Liver (tissue), 9 donors: ENCODE results near the gene TECTB. TPM values are rescaled to one million over a fixed set of nuclear protein-coding genes. Genes with fewer than 3 reads are reported as not detected.

Source experiments
- DNase-seq: peaks from one replicate; pipeline ENCODE4 v3.0.0-alpha.2; 2017; ENCODE audit warnings: low spot score
- H3K27ac ChIP-seq, 2 donors: one replicate each; pipeline ENCODE4 v1.7.0; 2013; ENCODE audit warnings: inconsistent platforms in 2 of 2, low read length in 2 of 2, control low read depth in 1 of 2, low read depth in 1 of 2, mild to moderate bottlenecking in 1 of 2
- H3K27me3 ChIP-seq, 4 donors: one replicate each; pipeline versions ENCODE4 v1.6.1 to v1.7.0; 2013; ENCODE audit warnings: low read length in 3 of 4, inconsistent platforms in 1 of 4, mild to moderate bottlenecking in 1 of 4, moderate library complexity in 1 of 4; ENCODE audit not compliant: control insufficient read depth in 4 of 4, insufficient read depth in 4 of 4
- H3K36me3 ChIP-seq, 4 donors: one replicate each; pipeline versions ENCODE4 v1.6.1 to v1.7.0; 2013; ENCODE audit warnings: low read length in 3 of 4, mild to moderate bottlenecking in 3 of 4, low read depth in 1 of 4, moderate library complexity in 1 of 4; ENCODE audit not compliant: control insufficient read depth in 4 of 4, insufficient read depth in 3 of 4
- H3K4me1 ChIP-seq, 4 donors: one replicate each; pipeline versions ENCODE4 v1.6.1 to v1.7.0; 2013; ENCODE audit warnings: low read length in 3 of 4, mild to moderate bottlenecking in 3 of 4, moderate library complexity in 1 of 4; ENCODE audit not compliant: control insufficient read depth in 4 of 4, insufficient read depth in 4 of 4
- H3K4me3 ChIP-seq, 3 donors: one replicate each; pipeline versions ENCODE4 v1.6.1 to v1.7.0; 2013; ENCODE audit warnings: low read length in 3 of 3, control low read depth in 1 of 3, low read depth in 1 of 3, mild to moderate bottlenecking in 1 of 3
- H3K9ac ChIP-seq, 2 donors: one replicate each; pipeline ENCODE4 v1.7.0; 2013; ENCODE audit warnings: low read length in 2 of 2, mild to moderate bottlenecking in 2 of 2, moderate library complexity in 2 of 2, control low read depth in 1 of 2, low read depth in 1 of 2
- H3K9me3 ChIP-seq, 4 donors: one replicate each; pipeline versions ENCODE4 v1.6.1 to v1.7.0; 2013; ENCODE audit warnings: low read length in 3 of 4; ENCODE audit not compliant: control insufficient read depth in 4 of 4
- EGR1 ChIP-seq, 2 donors: IDR thresholded peaks; 2 replicates each; pipeline ENCODE4 v1.6.1; 2016 to 2018; ENCODE audit warnings: antibody characterized with exemption in 2 of 2, low read depth in 2 of 2
- FOXA1 ChIP-seq: IDR thresholded peaks from 2 replicates; pipeline ENCODE4 v1.6.1; 2016; ENCODE audit warnings: antibody characterized with exemption
- FOXA2 ChIP-seq: IDR thresholded peaks from 2 replicates; pipeline ENCODE4 v1.6.1; 2016; ENCODE audit warnings: antibody characterized with exemption
- GABPA ChIP-seq, 2 donors: IDR thresholded peaks in 1 of 2; conservative IDR thresholded peaks in 1 of 2; 2 replicates each; pipeline ENCODE4 v1.6.1; 2016; ENCODE audit warnings: antibody characterized with exemption in 2 of 2, mild to moderate bottlenecking in 1 of 2, moderate library complexity in 1 of 2
- HNF4A ChIP-seq, 2 donors: conservative IDR thresholded peaks; 2 replicates each; pipeline ENCODE4 v1.6.1; 2016; ENCODE audit warnings: antibody characterized with exemption in 2 of 2, mild to moderate bottlenecking in 2 of 2
- HNF4G ChIP-seq: IDR thresholded peaks from 2 replicates; pipeline ENCODE4 v1.6.1; 2016; ENCODE audit warnings: antibody characterized with exemption
- JUND ChIP-seq, 2 donors: IDR thresholded peaks; 2 replicates each; pipeline ENCODE4 v1.6.1; 2016; ENCODE audit warnings: antibody characterized with exemption in 2 of 2
- RAD21 ChIP-seq, 2 donors: IDR thresholded peaks; 2 replicates each; pipeline ENCODE4 v1.6.1; 2016; ENCODE audit warnings: antibody characterized with exemption in 2 of 2, mild to moderate bottlenecking in 2 of 2
- RXRA ChIP-seq, 2 donors: IDR thresholded peaks; 2 replicates each; pipeline ENCODE4 v1.6.1; 2017 to 2018; ENCODE audit warnings: antibody characterized with exemption in 2 of 2, mild to moderate bottlenecking in 1 of 2
- SP1 ChIP-seq: IDR thresholded peaks from 2 replicates; pipeline ENCODE4 v1.6.1; 2018; ENCODE audit warnings: antibody characterized with exemption, mild to moderate bottlenecking
- TAF1 ChIP-seq: conservative IDR thresholded peaks from 2 replicates; pipeline ENCODE4 v1.6.1; 2016; ENCODE audit warnings: antibody characterized with exemption, mild to moderate bottlenecking
- YY1 ChIP-seq: IDR thresholded peaks from 2 replicates; pipeline ENCODE4 v1.6.1; 2016; ENCODE audit warnings: antibody characterized with exemption, mild to moderate bottlenecking
- whole genome bisulfite sequencing: extraction: QIAGEN DNeasy Blood & Tissue Kit; methylation state at CpG from one replicate; pipeline ENCODE4 v1.1.7; 2013; 5-methylcytosine and 5-hydroxymethylcytosine counted together
- polyA plus RNA-seq, 2 donors: library from polyadenylated mRNA; stranded (reverse) in 1 of 2; unstranded in 1 of 2; fragments of 200-250 nt in 1 of 2; fragments of >200 nt in 1 of 2; fragmentation: Nextera tagmentation in 1 of 2; extraction: Ambion mirVana in 1 of 2; gene quantifications; one replicate each; pipeline versions ENCODE4 v1.2.1 to v1.2.3, GENCODE V29; 2013 to 2015
- total RNA-seq, 2 donors: library from RNA; depleted of rRNA; stranded (reverse); fragments of >200 nt; gene quantifications; one replicate each; pipeline ENCODE4 v1.2.3, GENCODE V29; 2014
- TF ChIP-seq, protein P1 (sequence below): IDR thresholded peaks from 2 replicates; pipeline ENCODE4 v1.6.1; 2016; ENCODE audit warnings: antibody characterized with exemption, mild to moderate bottlenecking
- TF ChIP-seq, protein P2 (sequence below): IDR thresholded peaks from 2 replicates; pipeline ENCODE4 v1.6.1; 2016; ENCODE audit warnings: antibody characterized with exemption
- TF ChIP-seq, protein P3 (sequence below): fragments of 150-350 bp; IDR thresholded peaks from 2 replicates; pipeline ENCODE4 v1.5.1; 2017; ENCODE audit warnings: improper control_type of control experiment, low read depth, low read length; ENCODE audit not compliant: missing input control
- TF ChIP-seq, protein P4 (sequence below): IDR thresholded peaks from 2 replicates; pipeline ENCODE4 v1.6.1; 2016; ENCODE audit warnings: antibody characterized with exemption
- TF ChIP-seq, protein P5 (sequence below): IDR thresholded peaks from 2 replicates; pipeline ENCODE4 v1.6.1; 2016; ENCODE audit warnings: antibody characterized with exemption
- donor health status: healthy.
- donor health status: healthy.
- donor health status: healthy.
- donor health status: healthy.
- donor health status: healthy.

TECTB gene
- total and polyA plus RNA-seq, 4 donors, result 0.05 to 0.44 (median 0.08) TPM

DNA sequence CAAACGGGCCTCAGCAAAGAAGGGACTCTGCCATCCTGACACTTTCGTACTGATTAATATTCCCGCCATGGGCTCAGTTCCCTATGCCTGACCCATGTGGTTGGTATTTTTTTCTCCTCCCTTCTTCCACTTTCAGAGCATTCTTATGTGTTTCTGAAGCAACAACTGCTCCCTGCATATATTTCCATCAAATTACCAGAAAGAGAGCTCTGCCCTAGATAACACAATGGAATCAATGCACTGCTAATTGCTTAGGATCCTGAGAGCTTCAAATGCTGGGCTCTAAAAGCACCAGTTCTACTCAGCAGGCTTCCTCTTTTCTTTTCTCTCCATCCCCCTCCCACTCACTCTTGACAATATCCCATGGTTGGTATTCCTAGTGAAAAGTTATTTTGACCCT is 5.3 kb downstream of the TECTB start:
- Histone ChIP-seq H3K4me1 (peaks cover 0 to 4% (median 1%) of the 10 kb centered on the region in 4 donors), H3K27ac (no peak overlapping the region), H3K36me3 (no peaks in the 10 kb centered on the region), H3K27me3 (no peaks in the 10 kb centered on the region), H3K9me3 (no peaks in the 10 kb centered on the region), H3K9ac (no peak overlapping the region), H3K4me3 (no peak overlapping the region)
- DNase-seq, result no peak
- TF ChIP-seq HNF4G (no peak), FOXA1 (no peak), EGR1 (IDR thresholded peaks at IDR 0.05; ENCODE audit: low read depth in 2 of 2) (no peak)
- TF ChIP-seq, protein P1, sequence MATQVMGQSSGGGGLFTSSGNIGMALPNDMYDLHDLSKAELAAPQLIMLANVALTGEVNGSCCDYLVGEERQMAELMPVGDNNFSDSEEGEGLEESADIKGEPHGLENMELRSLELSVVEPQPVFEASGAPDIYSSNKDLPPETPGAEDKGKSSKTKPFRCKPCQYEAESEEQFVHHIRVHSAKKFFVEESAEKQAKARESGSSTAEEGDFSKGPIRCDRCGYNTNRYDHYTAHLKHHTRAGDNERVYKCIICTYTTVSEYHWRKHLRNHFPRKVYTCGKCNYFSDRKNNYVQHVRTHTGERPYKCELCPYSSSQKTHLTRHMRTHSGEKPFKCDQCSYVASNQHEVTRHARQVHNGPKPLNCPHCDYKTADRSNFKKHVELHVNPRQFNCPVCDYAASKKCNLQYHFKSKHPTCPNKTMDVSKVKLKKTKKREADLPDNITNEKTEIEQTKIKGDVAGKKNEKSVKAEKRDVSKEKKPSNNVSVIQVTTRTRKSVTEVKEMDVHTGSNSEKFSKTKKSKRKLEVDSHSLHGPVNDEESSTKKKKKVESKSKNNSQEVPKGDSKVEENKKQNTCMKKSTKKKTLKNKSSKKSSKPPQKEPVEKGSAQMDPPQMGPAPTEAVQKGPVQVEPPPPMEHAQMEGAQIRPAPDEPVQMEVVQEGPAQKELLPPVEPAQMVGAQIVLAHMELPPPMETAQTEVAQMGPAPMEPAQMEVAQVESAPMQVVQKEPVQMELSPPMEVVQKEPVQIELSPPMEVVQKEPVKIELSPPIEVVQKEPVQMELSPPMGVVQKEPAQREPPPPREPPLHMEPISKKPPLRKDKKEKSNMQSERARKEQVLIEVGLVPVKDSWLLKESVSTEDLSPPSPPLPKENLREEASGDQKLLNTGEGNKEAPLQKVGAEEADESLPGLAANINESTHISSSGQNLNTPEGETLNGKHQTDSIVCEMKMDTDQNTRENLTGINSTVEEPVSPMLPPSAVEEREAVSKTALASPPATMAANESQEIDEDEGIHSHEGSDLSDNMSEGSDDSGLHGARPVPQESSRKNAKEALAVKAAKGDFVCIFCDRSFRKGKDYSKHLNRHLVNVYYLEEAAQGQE, result no peak
- TF ChIP-seq, protein P2, sequence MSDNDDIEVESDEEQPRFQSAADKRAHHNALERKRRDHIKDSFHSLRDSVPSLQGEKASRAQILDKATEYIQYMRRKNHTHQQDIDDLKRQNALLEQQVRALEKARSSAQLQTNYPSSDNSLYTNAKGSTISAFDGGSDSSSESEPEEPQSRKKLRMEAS, result no peak
- TF ChIP-seq, protein P3, sequence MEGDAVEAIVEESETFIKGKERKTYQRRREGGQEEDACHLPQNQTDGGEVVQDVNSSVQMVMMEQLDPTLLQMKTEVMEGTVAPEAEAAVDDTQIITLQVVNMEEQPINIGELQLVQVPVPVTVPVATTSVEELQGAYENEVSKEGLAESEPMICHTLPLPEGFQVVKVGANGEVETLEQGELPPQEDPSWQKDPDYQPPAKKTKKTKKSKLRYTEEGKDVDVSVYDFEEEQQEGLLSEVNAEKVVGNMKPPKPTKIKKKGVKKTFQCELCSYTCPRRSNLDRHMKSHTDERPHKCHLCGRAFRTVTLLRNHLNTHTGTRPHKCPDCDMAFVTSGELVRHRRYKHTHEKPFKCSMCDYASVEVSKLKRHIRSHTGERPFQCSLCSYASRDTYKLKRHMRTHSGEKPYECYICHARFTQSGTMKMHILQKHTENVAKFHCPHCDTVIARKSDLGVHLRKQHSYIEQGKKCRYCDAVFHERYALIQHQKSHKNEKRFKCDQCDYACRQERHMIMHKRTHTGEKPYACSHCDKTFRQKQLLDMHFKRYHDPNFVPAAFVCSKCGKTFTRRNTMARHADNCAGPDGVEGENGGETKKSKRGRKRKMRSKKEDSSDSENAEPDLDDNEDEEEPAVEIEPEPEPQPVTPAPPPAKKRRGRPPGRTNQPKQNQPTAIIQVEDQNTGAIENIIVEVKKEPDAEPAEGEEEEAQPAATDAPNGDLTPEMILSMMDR, result no peak
- 91% methylated on average over 3 of the region's 3 CpGs for WGBS

DNA sequence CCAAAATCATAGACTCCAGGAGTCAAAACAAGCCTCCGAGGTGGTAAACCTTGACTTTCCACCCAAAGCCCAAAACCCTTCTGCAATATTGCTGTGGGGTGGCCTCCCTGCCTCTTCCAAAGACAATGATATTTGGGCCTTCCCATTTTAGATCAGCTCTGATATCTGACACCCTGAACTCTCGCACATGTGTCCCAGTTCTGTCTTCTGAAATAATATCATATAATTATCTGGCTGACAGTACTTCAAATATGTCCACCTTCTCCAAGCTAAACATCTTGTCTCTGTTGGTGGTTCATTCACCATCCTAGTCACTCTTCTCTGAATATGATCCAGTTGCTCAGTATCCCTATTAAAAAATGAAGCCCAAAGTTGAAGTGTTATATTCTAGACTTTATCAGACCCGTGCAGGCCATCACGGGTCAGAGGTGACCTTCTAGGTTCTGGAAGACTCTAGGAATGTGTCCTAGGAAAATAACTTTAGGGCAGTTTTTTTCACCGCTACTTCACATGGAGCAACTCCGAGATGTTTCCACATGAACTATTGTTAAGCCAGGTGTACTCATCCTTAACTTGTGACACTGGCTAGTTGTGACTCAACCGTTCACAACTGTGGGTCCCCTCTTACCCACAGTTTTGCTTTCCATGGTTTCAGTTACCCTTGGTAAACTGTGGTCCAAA is 6.3 kb downstream of the TECTB start:
- Histone ChIP-seq H3K9ac (no peak overlapping the region), H3K27ac (no peak overlapping the region), H3K4me3 (no peak overlapping the region), H3K9me3 (no peaks in the 10 kb centered on the region), H3K4me1 (peaks cover 0 to 4% (median 1%) of the 10 kb centered on the region in 4 donors), H3K36me3 (no peaks in the 10 kb centered on the region), H3K27me3 (no peaks in the 10 kb centered on the region)
- no peak for TF ChIP-seq HNF4A (conservative IDR thresholded peaks at IDR 0.05)
- TF ChIP-seq JUND (IDR thresholded peaks at IDR 0.05), result no peak
- TF ChIP-seq TAF1, result no peak
- no peak for TF ChIP-seq HNF4G
- no peak for TF ChIP-seq GABPA (IDR thresholded peaks at IDR 0.05 in 1 of 2, conservative IDR thresholded peaks at IDR 0.05 in 1 of 2)
- no peak for TF ChIP-seq SP1
- TF ChIP-seq, protein P1, result no peak
- TF ChIP-seq RXRA (IDR thresholded peaks at IDR 0.05), result no peak
- TF ChIP-seq, protein P4, sequence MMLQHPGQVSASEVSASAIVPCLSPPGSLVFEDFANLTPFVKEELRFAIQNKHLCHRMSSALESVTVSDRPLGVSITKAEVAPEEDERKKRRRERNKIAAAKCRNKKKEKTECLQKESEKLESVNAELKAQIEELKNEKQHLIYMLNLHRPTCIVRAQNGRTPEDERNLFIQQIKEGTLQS, result no peak
- no peak for TF ChIP-seq YY1
- no peak for TF ChIP-seq EGR1 (IDR thresholded peaks at IDR 0.05; ENCODE audit: low read depth in 2 of 2)
- no peak for TF ChIP-seq FOXA2
- TF ChIP-seq, protein P5, sequence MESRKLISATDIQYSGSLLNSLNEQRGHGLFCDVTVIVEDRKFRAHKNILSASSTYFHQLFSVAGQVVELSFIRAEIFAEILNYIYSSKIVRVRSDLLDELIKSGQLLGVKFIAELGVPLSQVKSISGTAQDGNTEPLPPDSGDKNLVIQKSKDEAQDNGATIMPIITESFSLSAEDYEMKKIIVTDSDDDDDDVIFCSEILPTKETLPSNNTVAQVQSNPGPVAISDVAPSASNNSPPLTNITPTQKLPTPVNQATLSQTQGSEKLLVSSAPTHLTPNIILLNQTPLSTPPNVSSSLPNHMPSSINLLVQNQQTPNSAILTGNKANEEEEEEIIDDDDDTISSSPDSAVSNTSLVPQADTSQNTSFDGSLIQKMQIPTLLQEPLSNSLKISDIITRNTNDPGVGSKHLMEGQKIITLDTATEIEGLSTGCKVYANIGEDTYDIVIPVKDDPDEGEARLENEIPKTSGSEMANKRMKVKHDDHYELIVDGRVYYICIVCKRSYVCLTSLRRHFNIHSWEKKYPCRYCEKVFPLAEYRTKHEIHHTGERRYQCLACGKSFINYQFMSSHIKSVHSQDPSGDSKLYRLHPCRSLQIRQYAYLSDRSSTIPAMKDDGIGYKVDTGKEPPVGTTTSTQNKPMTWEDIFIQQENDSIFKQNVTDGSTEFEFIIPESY, result no peak
- TF ChIP-seq RAD21 (IDR thresholded peaks at IDR 0.05), result no peak
- TF ChIP-seq, protein P3, result no peak
- 94% methylated on average over 7 of the region's 7 CpGs for WGBS
- no peak for DNase-seq
